GM23338 (cell line): Measurements from ENCODE around the gene PAIP2B.

Experiments
- CREB1 ChIP-seq: fragments of 250-450 bp; sonication (Bioruptor Pico); IDR thresholded peaks from 2 replicates; pipeline ENCODE4 v1.5.0; 2020; ENCODE audit warnings: low read depth, mild to moderate bottlenecking, moderate library complexity
- EZH2 ChIP-seq: fragments of 200-600 bp; sonication (generic); IDR thresholded peaks from one replicate; pipeline ENCODE4 v1.8.0; 2017; ENCODE audit warnings: antibody characterized with exemption, mild to moderate bottlenecking, low read depth; ENCODE audit not compliant: unreplicated experiment
- EZH2phosphoT487 ChIP-seq: fragments of 200-600 bp; sonication (generic); IDR thresholded peaks from one replicate; pipeline ENCODE4 v1.8.1; 2018; ENCODE audit warnings: antibody characterized with exemption; ENCODE audit not compliant: unreplicated experiment
- JUNB ChIP-seq: IDR thresholded peaks from one replicate; pipeline ENCODE4 v1.6.1; 2016; ENCODE audit warnings: antibody characterized with exemption; ENCODE audit not compliant: unreplicated experiment
- POLR2AphosphoS5 ChIP-seq: IDR thresholded peaks from 2 replicates; pipeline ENCODE4 v1.6.1; 2016; ENCODE audit warnings: antibody characterized with exemption, low read depth
- STAT1 ChIP-seq: IDR thresholded peaks from one replicate; pipeline ENCODE4 v1.6.1; 2016; ENCODE audit warnings: antibody characterized with exemption; ENCODE audit not compliant: unreplicated experiment
- ZNF114 ChIP-seq: fragments of 250-450 bp; sonication (Bioruptor Pico); IDR thresholded peaks from 2 replicates; pipeline ENCODE4 v1.5.0; 2020; ENCODE audit warnings: mild to moderate bottlenecking, moderate library complexity
- ZNF331 ChIP-seq: fragments of 250-450 bp; sonication (Bioruptor Pico); IDR thresholded peaks from 2 replicates; pipeline ENCODE4 v1.5.0; 2020; ENCODE audit warnings: low read depth, mild to moderate bottlenecking, moderate library complexity
- TF ChIP-seq, protein P1 (sequence below), 2 experiments: fragments of 200-600 bp in 1 of 2; sonication (generic) in 1 of 2; conservative IDR thresholded peaks; 2 replicates each; pipeline versions ENCODE4 v1.5.1 to v1.6.1; 2016 to 2017; ENCODE audit warnings: antibody characterized with exemption in 2 of 2, low read depth in 2 of 2, mild to moderate bottlenecking in 2 of 2, moderate library complexity in 1 of 2
- TF ChIP-seq, protein P2 (sequence below): IDR thresholded peaks from one replicate; pipeline ENCODE4 v1.6.1; 2018; ENCODE audit warnings: antibody characterized with exemption; ENCODE audit not compliant: unreplicated experiment
- TF ChIP-seq, protein P3 (sequence below): fragments of 250-450 bp; sonication (Bioruptor Pico); IDR thresholded peaks from 2 replicates; pipeline ENCODE4 v1.5.0; 2020; ENCODE audit warnings: mild to moderate bottlenecking, moderate library complexity

DNA sequence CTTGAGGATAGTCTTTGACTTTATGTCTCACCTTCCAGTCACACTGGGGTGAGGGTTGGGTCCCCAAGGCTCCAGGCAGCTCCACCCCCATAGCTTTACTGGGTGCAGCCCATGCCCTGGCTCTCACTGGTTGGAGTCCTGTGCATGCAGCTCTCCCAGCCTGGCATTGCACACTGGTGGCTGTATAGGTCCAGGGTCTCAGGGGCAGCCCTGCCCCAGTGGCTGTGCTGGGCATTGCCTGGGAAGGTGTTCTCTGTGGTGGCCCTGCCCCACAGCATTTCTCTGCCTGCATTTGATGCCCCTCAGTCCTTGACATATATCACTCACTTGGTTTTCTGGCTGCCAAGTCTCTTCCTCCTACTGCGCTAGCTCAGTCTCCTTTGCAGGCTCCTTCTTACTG lies 75.3 kb downstream of the PAIP2B start:
- TF ChIP-seq, protein P1, sequence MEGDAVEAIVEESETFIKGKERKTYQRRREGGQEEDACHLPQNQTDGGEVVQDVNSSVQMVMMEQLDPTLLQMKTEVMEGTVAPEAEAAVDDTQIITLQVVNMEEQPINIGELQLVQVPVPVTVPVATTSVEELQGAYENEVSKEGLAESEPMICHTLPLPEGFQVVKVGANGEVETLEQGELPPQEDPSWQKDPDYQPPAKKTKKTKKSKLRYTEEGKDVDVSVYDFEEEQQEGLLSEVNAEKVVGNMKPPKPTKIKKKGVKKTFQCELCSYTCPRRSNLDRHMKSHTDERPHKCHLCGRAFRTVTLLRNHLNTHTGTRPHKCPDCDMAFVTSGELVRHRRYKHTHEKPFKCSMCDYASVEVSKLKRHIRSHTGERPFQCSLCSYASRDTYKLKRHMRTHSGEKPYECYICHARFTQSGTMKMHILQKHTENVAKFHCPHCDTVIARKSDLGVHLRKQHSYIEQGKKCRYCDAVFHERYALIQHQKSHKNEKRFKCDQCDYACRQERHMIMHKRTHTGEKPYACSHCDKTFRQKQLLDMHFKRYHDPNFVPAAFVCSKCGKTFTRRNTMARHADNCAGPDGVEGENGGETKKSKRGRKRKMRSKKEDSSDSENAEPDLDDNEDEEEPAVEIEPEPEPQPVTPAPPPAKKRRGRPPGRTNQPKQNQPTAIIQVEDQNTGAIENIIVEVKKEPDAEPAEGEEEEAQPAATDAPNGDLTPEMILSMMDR (conservative IDR thresholded peaks at IDR 0.05; ENCODE audit: low read depth in 2 of 2): no peak; a peak in 1 of 4 replicates
- no peak for TF ChIP-seq POLR2AphosphoS5
- TF ChIP-seq EZH2phosphoT487: no peak
- no peak for TF ChIP-seq ZNF114 (CRISPR knock-in tag)
- TF ChIP-seq STAT1: no peak
- no peak for TF ChIP-seq CREB1
- no peak for TF ChIP-seq ZNF331 (CRISPR knock-in tag)
- no peak for TF ChIP-seq EZH2
- TF ChIP-seq JUNB: no peak
- TF ChIP-seq, protein P2, sequence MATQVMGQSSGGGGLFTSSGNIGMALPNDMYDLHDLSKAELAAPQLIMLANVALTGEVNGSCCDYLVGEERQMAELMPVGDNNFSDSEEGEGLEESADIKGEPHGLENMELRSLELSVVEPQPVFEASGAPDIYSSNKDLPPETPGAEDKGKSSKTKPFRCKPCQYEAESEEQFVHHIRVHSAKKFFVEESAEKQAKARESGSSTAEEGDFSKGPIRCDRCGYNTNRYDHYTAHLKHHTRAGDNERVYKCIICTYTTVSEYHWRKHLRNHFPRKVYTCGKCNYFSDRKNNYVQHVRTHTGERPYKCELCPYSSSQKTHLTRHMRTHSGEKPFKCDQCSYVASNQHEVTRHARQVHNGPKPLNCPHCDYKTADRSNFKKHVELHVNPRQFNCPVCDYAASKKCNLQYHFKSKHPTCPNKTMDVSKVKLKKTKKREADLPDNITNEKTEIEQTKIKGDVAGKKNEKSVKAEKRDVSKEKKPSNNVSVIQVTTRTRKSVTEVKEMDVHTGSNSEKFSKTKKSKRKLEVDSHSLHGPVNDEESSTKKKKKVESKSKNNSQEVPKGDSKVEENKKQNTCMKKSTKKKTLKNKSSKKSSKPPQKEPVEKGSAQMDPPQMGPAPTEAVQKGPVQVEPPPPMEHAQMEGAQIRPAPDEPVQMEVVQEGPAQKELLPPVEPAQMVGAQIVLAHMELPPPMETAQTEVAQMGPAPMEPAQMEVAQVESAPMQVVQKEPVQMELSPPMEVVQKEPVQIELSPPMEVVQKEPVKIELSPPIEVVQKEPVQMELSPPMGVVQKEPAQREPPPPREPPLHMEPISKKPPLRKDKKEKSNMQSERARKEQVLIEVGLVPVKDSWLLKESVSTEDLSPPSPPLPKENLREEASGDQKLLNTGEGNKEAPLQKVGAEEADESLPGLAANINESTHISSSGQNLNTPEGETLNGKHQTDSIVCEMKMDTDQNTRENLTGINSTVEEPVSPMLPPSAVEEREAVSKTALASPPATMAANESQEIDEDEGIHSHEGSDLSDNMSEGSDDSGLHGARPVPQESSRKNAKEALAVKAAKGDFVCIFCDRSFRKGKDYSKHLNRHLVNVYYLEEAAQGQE: no peak
- TF ChIP-seq, protein P3, sequence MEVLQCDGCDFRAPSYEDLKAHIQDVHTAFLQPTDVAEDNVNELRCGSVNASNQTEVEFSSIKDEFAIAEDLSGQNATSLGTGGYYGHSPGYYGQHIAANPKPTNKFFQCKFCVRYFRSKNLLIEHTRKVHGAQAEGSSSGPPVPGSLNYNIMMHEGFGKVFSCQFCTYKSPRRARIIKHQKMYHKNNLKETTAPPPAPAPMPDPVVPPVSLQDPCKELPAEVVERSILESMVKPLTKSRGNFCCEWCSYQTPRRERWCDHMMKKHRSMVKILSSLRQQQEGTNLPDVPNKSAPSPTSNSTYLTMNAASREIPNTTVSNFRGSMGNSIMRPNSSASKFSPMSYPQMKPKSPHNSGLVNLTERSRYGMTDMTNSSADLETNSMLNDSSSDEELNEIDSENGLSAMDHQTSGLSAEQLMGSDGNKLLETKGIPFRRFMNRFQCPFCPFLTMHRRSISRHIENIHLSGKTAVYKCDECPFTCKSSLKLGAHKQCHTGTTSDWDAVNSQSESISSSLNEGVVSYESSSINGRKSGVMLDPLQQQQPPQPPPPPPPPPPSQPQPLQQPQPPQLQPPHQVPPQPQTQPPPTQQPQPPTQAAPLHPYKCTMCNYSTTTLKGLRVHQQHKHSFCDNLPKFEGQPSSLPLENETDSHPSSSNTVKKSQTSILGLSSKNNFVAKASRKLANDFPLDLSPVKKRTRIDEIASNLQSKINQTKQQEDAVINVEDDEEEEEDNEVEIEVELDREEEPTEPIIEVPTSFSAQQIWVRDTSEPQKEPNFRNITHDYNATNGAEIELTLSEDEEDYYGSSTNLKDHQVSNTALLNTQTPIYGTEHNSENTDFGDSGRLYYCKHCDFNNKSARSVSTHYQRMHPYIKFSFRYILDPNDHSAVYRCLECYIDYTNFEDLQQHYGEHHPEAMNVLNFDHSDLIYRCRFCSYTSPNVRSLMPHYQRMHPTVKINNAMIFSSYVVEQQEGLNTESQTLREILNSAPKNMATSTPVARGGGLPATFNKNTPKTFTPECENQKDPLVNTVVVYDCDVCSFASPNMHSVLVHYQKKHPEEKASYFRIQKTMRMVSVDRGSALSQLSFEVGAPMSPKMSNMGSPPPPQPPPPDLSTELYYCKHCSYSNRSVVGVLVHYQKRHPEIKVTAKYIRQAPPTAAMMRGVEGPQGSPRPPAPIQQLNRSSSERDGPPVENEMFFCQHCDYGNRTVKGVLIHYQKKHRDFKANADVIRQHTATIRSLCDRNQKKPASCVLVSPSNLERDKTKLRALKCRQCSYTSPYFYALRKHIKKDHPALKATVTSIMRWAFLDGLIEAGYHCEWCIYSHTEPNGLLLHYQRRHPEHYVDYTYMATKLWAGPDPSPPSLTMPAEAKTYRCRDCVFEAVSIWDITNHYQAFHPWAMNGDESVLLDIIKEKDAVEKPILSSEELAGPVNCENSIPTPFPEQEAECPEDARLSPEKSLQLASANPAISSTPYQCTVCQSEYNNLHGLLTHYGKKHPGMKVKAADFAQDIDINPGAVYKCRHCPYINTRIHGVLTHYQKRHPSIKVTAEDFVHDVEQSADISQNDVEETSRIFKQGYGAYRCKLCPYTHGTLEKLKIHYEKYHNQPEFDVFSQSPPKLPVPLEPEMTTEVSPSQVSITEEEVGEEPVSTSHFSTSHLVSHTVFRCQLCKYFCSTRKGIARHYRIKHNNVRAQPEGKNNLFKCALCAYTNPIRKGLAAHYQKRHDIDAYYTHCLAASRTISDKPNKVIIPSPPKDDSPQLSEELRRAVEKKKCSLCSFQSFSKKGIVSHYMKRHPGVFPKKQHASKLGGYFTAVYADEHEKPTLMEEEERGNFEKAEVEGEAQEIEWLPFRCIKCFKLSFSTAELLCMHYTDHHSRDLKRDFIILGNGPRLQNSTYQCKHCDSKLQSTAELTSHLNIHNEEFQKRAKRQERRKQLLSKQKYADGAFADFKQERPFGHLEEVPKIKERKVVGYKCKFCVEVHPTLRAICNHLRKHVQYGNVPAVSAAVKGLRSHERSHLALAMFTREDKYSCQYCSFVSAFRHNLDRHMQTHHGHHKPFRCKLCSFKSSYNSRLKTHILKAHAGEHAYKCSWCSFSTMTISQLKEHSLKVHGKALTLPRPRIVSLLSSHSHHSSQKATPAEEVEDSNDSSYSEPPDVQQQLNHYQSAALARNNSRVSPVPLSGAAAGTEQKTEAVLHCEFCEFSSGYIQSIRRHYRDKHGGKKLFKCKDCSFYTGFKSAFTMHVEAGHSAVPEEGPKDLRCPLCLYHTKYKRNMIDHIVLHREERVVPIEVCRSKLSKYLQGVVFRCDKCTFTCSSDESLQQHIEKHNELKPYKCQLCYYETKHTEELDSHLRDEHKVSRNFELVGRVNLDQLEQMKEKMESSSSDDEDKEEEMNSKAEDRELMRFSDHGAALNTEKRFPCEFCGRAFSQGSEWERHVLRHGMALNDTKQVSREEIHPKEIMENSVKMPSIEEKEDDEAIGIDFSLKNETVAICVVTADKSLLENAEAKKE (CRISPR knock-in tag): no peak
